Left colon (tissue), 2 donors: ENCODE measurements around the gene TINAGL1. TPM values are rescaled to one million over a fixed set of nuclear protein-coding genes. Genes with fewer than 3 reads are reported as not detected.

Experiments used
- total RNA-seq, 2 donors: library from RNA; stranded (reverse); fragmentation: NEBNext Ultra II Directional; extraction: Animal tissue kit (Norgen Biotek cat#: 25700); gene quantifications; one replicate each; pipeline ENCODE4 v1.2.1, GENCODE V29; 2021
- donor health status: DM: no; HTN: no; CAD: no.
- donor health status: DM: yes; HTN: yes; CAD: no.

Gene TINAGL1
- total RNA-seq, 2 donors from 2014 or later: 135 to 139 TPM

Other genes starting within 250 kb of the TINAGL1 start
- gene FABP3, start 203.4 kb upstream of the TINAGL1 start, total RNA-seq: 1 to 10 TPM; 1.9 to 4.8 TPM
- 100 to 1,000 TPM; 274 to 381 TPM for gene SERINC2, start 163.3 kb upstream of the TINAGL1 start, total RNA-seq
- gene HCRTR1, start 41.2 kb downstream of the TINAGL1 start, total RNA-seq: under 1 TPM in 1 of 2 donors, not detected in 1; 0.14 TPM
- 10 to 100 TPM; 47.2 to 57.2 TPM for gene PEF1, start 68.4 kb downstream of the TINAGL1 start, total RNA-seq
- 10 to 100 TPM; 15.7 to 23.3 TPM for gene COL16A1, start 127.5 kb downstream of the TINAGL1 start, total RNA-seq
- gene ADGRB2, start 187.8 kb downstream of the TINAGL1 start, total RNA-seq: under 1 TPM; 0.79 to 0.89 TPM
- gene SPOCD1, start 239.5 kb downstream of the TINAGL1 start, total RNA-seq: under 1 TPM; 0.45 to 0.79 TPM